CD4-positive, alpha-beta T cell treated with Interleukin-12 subunit alpha and Interleukin-12 subunit beta, for 1 hour (primary cell): Measurements from ENCODE around the gene SPINK4.

Source experiments
- DNase-seq: peaks from one replicate; pipeline ENCODE4 v3.0.0-alpha.2; 2020

The SPINK4 gene

DNA sequence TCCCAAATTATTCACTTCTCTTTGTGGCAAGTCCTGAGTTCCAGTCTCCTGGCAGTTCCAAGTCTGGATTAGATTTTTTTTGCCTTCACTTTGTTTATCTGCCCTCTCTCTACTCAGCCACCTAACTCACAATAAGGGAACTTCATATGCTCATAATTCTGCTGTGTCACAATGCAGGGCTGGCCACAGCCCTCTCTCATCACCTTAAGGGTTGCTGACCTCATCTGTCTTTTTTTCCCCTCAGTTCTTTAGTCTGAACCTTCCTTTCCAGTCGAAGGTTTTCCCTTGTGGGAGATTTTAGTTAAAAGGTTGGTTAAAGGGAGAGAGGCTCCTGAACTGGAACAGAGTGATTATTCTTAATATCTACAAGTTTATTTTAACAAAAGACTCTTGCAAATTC is 20.4 kb downstream of the SPINK4 start:
- no peak for DNase-seq

DNA sequence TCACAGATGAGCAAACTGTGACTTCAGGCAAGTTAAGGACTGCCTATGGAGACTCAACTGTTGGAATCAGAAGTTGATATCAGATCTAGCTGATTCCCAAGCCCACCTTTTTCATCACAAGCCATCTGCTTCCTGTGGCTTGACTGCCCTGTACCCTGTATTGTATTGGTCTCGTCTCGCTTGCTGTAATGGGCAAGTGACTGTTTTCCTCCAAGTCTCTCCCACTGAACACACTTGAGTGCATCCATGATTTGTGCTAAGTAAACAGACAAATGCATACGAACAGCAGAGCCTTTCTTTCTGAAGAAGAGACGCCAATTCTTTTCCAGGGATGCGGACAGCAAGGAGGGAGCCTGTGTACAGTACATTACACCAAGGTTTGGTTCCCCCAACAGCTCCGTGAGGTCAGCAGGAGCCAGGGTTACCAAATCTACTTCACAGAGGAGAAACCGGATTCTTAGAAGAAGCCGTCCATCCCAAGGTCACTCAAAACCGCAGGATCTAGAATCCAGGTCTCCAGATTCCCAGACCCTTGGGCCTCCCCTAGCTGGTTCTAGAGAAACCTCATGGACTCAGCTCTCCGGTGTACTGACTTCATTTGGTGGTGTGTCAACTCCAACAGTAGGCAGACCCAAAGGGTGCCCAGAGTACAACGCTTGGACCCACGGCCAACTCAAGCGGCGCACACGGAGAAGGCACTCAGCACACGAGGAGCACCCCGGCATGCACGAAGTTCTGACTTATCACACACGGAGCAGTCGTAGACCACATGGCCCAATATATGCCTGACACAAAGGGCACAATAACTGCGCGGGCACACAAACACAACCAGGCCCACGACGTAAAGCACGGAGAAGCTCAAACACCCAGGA is 23.4 kb downstream of the SPINK4 start:
- peak; percentile 26 for DNase-seq

DNA sequence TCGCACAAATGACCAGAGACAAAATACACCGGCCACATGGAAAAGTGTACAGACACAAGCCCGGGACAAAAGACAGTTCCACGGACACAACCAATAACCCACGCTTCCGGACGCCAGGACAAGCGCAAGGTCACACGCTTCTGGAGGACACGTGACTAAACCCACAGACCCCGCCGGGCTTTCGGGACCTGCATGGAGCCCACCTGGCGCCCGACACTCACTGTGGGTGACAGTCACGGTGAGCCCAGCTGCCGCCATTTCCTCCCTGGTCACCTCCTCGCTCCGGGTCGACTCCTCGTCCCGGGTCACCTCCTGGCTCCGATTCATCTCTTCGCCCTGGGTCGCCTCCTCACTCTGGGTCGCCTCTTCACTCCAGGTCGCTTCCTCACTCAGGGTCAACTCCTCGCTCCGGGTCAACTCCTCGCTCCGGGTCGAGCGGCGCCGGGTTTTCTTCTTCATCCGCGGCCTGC is 24.1 kb downstream of the SPINK4 start:
- peak; percentile 37 for DNase-seq

DNA sequence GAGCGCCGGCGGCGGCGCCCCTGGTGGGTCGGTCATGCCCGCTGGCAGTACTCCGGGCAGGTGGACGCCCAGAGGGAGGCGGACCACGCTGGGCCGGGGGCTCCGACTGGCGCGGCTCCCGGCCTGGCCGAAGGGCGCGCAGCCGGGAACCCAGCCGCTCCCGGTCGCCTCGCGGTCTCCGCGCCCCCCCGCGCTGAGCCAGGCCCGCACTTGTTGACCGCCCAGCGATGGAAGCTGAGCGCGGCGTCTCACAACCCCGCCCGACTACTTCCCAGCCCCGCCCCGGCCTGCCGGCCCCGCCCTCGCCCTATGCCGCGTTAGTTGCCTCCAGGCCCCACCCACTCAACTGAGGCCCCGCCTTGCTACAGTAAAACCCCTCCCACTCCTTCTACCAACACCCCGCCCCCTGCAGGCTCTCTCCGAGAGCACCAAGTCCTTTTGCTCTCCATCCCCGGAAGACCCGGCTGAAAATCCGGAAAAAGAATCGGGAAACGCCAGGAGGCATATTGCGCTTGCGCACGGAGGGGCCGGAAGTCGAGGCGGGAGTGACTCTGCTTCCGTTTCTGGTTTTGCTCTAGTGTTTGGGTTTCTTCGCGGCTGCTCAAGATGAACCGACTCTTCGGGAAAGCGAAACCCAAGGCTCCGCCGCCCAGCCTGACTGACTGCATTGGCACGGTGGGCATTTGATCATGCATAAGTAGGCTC is 24.7 kb downstream of the SPINK4 start, which contains the start of the genes BAG1 and CHMP5:
BAG1 (minus strand) TSS at position 236 of the 705 bp plus-strand sequence.
CHMP5 (plus strand) TSS at position 577 of the 705 bp plus-strand sequence; CDS start at position 607, 30 bp downstream.
- peak; percentile 100 for DNase-seq

DNA sequence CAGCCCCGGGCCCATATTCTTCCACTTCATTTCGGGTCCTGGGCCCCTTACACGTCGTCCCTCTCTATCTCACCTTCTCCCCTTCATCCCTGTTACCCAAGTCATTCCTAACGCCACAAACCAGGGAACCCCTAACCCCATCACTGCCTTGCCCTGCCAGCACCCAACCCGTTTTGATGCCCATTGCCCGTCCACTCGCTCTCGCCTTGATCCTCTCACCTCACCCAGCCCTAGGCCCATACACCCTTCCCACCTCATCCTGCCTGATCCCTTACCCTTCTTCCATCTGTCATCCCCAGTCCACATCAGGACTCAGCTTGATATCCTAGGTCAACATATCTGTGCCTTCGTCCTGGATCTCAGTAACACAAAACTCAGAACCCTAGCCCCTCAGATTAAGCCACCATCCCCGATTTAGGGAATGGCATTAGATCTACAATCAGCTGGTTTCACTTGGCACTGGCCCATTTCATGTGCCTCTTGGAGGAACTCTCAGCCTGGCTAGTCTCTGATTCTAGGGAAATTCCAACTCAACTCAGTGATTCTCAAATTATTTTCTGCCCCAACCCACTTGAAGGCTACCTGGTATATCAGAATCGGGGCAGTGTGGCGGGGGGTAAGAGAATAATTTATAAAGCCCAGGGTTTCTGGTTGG is 25.4 kb downstream of the SPINK4 start:
- DNase-seq: peak; percentile 17

DNA sequence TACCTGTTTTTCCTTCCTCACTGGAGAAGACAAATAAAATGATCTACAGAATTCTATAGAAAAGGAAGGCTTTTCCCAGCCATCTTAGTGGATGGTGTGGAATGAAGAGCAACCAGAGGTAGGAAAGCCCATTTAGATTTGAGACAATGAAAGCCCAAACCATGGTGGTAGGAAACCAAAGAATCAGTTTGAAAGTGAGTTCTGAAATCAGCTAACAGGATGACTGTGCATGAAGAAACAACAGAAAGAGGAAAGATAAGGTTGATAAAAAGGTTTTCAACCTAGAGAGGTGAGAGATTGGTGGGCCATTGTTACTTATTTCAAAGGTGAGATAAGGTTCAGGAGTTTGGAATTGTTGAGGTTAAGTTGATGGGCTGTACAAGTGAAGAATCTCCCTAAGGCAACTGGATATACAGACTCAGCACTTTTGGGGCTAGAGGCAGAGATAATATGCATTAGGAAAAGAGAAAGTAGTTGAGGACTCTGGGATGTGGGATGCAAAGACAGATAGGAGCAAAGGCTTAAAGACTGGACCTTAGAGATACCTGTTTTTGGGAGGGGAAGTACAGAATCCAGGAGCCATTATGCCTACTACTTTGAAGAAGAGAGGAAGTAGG is 27.3 kb downstream of the SPINK4 start:
- DNase-seq: no peak

DNA sequence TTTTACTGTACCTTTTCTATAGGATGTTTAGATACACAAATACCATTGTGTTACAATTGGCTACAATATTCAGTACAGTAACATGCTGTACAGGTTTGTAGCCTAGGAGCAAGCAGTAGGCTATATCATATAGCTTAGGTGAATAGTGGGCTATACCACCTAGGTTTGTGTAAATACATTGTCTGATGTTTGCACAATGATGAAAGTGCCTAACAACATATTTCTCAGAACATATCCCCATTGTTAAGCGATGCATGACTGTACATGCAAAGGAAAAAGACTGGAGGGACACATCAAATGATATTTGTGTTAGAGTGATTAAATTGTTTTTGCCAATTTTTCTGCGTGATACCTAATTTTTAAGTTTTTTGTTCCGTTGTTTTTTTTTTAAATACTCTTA is 30.2 kb downstream of the SPINK4 start:
- no peak for DNase-seq

DNA sequence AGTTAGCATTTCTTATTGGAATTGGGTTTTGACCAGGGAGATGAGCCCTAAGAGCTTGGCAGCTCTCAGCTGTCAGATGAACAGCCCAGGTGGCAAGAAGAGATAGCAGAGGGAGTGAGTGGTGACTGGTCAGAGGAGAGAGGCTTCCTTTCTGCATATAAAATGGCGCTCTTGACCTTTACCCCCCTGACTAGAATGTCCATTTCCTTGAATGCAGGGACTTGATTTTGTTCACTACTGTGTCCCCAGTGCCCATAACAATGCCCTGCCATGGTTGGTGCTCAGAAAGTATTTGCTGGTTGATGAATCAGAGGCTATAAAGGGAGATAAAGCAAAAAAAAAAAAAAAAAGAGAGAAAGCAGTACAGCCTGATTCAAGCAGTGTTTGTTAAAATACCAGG is 32.1 kb downstream of the SPINK4 start:
- DNase-seq: no peak

DNA sequence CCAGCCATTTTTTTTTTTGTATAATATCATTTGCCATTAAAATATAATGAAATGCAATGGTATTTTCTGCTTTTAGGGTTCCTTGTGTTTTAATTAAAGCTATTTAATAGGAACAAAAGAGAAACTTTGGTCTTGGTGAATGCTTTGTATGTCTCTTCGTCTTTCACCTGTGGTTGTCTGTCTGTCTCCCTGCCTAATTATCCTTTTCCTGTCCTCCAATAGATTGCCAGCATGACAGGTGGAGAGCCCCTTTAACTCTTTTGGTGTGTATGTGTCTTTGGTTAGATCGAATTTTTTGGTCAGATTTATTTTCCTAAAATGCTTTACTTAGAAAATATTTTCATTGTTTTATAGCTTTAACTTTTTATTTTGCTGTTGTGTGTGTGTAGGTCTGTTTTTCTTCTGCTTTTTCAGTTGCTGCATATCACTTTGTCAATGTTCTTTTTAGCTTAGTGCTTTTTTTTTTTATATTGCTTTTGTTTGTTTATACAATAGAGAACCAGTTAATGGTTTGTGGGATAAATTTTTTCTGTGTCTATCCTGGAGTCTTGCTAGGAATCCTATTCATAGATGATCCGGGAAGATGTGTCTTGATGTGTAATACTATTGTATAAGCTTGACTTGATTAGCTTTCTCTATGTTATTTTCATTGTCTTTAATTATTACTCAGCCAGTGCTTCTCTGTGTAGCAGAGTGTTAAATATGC is 33.5 kb downstream of the SPINK4 start:
- DNase-seq: no peak

DNA sequence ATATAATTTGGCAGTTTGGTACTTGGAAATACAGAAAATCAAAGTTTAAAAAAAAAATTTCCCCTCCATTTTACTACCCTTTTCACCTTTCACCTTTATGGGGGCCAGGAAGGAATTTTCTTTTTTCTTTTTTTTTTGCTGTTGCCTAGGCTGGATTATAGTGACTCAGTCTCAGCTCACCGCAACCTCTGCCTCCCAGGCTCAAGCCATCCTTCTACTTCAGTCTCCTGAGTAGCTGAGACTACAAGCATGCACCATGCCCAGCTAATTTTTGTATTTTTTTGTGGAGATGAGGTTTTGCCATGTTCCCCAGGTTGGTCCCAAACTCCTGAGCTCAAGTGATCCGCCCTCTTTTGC is 34.0 kb downstream of the SPINK4 start:
- no peak for DNase-seq

DNA sequence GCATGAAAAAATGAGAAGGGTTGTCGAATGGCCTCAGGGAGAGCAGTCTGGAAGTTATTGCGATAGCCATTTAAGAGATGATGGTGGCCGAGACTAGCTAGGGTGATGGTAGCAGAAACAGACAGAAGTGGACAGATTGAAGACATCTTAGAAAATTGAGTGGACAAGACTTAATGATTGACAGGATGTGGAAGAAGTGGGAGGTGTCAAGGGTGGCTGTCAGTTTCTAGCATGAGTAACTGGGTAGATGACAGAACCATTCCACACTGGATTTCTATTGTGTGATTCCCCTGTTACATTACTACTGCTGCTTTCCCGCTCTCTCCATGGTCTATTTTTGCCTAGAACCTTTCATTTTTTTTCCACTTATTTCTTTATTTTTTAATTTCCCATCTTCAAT is 37.5 kb downstream of the SPINK4 start:
- DNase-seq: no peak

DNA sequence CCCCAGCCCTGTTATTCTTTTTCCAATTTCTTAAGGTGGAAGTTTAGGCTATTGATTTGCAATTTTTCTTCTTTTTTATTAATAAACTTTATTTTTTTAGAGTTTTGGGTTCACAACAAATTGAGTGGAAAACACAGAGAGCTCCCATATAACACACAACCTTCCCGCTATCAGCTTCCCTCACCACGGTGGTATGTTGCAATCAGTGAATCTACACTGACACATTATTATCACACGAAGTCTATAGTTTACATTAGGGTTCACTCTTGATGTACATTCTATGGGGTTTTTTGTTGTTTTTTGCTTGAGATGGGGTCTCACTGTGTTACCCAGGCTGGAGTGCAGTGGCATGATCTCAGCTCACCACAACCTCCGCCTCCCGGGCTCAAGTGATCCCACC is 45.5 kb downstream of the SPINK4 start:
- no peak for DNase-seq

DNA sequence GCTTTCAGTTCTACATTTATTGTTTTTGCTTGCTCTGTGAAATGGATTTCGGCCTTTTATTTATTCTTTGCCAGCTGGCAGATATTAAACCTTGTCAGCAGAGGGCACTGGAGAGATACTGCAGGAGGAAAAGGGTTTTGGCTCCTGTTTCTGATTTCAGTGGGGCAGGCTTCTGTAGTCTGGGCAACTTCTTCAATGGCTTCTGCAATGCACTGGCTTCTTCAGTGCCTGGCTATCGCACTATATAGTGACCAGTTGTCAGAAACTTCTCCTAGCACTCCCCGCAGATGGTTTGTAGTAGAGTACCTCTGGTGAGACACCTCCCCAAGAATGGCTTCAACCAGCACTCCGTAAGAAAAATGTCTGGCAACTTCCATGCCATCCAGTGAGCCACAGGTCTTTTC is 47.1 kb downstream of the SPINK4 start:
- peak; percentile 79 for DNase-seq

DNA sequence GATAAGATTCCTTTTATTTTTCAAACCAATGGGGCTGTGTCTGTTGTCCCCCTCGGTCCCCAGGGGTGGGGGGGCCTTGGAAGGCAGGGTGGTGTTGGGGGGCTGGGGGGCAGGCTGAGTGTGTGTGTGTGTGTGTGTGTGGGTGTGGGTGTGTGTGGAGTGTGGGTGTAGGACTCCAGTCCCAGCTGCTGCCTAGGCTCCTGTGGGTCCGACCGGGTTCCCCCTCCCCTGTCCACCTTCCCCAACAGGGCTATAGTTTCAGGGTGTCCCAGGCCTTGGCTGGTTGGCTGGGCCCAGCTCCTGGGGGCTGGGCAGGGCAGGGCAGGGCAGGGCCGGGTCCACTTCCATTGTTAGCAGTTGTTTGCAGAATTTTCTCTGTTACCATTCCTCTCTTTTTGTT is 48.3 kb downstream of the SPINK4 start:
- no peak for DNase-seq

DNA sequence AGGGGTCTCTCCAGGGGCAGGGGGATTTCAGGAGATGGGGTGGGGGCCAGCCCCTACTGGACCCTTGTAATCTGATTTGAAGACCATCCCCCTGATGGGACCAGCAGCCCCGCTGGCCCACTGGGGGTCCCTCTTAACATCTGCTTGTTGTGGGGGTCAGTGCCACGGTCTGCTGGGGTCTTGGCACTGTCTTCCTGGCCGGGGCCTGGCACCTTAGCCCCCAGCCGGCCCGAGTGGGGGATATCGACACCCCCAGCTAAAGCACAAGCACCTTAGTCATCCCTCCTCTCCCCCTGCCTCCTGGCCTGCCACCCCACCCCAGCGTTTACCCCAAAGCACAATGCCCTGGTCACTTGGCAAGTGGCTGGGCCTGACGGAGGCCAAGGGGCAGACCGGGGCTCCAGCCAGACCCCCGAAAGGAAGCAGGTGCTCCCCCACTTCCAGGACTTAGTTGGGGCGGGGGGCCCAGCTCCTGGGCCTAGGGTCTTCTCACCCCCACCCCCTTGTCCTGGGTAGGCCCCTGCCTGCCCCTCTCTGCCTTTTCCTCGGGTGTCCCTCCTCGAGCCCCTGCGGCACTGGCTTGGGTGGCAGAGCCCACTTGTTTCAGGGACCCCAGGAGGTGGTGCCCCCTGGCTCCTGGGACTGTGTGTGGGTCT is 49.0 kb downstream of the SPINK4 start:
- DNase-seq: no peak

DNA sequence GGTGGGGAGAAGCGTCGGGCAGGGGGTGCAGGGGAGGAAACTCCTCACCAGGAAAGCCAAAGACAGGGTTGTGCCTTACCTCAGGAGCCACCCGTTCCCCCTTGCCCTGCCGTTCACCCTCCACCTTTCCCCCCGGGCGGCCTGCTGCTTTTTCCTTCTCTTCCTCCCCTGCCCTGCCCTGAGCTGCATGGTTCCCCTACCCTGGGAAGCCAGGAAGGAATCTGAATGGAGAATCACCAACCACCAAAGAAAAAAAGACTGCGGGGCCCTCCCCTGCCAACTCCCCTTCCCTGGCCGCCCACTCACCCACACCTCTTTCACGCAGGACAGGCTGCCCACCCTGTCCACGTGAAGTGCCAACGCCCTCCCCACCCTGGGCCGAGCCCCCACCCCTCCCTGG is 49.5 kb downstream of the SPINK4 start:
- DNase-seq: peak; percentile 33

DNA sequence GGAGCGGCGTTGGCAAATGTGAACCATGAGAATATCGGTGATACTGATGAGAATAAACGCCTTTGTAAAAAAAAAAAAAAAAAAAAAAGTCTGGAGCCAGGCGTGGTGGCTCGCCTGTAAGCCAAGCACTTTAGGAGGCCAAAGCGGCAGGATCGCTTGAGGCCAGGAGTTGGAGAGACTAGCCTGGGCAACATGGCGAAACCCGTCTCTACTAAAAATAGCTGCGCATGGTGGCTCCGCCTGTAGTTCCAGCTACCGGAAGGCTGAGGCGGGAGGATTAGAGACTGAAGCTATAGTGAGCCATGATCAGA is 49.9 kb downstream of the SPINK4 start:
- no peak for DNase-seq

DNA sequence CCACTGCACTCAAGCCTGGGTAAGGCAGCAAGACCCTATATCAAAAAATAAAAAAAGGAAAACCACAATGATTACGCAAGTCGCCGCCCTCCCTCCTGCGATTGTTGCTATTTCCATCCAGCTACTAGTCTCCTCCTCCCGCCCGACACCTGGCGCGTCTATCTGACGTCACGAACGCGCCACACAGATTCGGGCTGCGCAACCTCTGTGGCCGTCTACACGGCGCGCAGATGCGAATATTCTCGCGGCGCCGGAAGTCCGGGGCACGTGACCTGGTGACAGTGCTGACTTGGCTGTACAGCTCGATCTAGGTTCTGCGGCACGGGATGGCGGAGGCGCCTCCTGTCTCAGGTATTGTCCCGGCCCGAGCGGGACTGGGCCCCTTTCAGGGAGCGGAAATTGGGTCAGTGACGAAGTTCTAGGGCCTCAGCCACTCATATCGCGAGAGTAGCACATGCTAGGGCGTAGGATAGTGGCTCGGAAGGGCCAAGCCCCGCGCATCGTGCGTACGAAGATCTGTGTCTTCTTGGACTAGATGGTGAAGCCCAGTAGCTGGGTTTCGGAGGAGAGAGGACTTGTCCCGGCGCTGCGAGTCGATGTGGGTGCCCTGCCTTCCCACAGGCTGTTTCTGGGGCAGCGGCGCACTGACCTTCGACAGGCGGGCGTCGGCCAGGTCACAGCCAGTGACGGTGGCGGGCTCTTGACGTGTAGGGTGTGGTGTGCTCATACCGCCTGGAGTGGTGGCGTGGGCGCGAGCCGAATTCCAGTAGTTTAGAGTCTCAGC is 50.5 kb downstream of the SPINK4 start, which contains the start of gene NFX1:
NFX1 (plus strand) TSS at position 270 of the 784 bp plus-strand sequence; CDS start at position 327, 57 bp downstream.
- peak; percentile 99 for DNase-seq

DNA sequence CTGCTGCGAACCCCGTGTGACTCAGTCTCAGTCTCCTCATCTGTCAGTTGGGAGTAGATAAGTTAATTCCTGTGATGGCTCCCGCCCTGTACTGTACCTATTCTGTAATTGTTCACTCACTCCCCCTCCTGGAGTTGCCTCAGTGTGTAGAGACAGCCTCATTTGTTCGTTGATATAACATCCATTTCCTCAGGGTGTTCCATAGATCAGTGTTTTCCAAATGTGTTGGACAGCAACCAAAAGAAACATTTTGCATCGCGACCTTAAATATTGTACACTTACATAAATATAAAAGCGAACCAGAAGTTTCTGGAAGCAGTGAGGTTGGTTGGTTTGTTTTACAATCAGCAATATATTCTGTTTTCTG is 51.0 kb downstream of the SPINK4 start:
- no peak for DNase-seq

DNA sequence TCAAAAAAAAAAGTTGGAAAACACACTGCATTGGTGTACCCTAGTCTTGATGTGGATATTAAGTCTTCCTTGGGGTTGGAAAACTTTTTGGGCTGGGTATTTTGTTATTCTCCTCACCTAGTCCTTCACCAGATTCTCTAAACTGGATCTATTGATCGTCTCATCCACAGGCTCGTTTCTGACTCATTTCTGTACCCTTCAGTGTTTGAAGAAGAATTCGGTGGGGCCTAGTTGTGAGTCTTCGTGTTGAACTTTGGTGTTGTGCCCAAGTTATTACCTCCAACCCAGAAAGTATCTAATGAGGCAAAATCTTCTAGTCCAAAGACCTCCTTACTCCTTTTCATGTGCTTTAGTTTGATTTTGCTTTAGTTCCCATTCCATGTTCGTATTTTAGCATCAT is 51.9 kb downstream of the SPINK4 start:
- no peak for DNase-seq

DNA sequence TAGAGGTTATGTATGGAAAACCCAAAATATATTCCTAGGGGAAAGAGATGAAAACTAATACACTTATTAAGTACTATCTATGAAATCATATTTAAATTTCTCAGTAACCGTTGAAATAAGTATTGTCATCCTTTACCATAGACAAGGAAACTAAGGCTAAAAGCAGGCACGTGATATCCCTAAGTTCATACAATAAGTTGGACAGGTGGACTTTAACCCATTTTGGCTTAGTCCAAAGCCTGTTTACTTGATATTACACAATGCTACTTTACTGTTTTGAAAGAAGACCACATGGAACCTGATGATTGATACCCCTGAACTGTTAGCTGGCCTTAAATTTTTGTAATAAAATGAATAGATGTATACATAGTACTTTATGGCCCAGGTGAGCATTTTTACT is 53.8 kb downstream of the SPINK4 start:
- no peak for DNase-seq
